HCT116 (cell line): ENCODE data around the gene CEACAM6. TPM values are rescaled to one million over a fixed set of nuclear protein-coding genes. Genes with fewer than 3 reads are reported as not detected.

Source experiments
- ATAC-seq: fragments of 200-7000 bp; cut with Tn5 transposase; 2 replicates; pipeline ENCODE4 v1.9.1; 2020; ENCODE audit warnings: mild to moderate bottlenecking, moderate library complexity
- Bru-seq: library from RNA; stranded (reverse); fragments of 400-500 nt; gene quantifications from one replicate; lab custom pipeline; 2021; lab: Mats Ljungman, UMichigan
- BruChase-seq, 2 experiments: library from RNA; stranded (reverse); fragments of 400-500 nt; gene quantifications; one replicate each; lab custom pipeline; 2021; lab: Mats Ljungman, UMichigan
- BruUV-seq: library from RNA; stranded (reverse); fragments of 400-500 nt; replicated peaks from 2 replicates; lab custom pipeline; 2021; lab: Mats Ljungman, UMichigan
- CTCF ChIA-PET: fragments of 300-600 bp; sonication (Branson Sonifier 250); formaldehyde crosslinking; loops from one replicate; lab custom pipeline; 2021; ENCODE audit warnings: antibody characterized with exemption; lab: Charles Lee
- POLR2A ChIA-PET: fragments of 300-600, 350-600 bp; sonication (Branson Sonifier 250); formaldehyde crosslinking; loops from one replicate; lab custom pipeline; 2021; ENCODE audit warnings: antibody characterized with exemption; lab: Charles Lee
- RAD21 ChIA-PET, 2 experiments: fragments of 300-600 bp; sonication (Branson Sonifier 250); formaldehyde crosslinking; loops; one replicate each; lab custom pipeline; 2023; ENCODE audit warnings: low total read pairs in 2 of 2; ENCODE audit not compliant: uncharacterized antibody in 2 of 2, unreplicated experiment in 2 of 2, low non-redundant PET in 1 of 2; lab: Charles Lee
- DNase-seq: peaks from one replicate; pipeline ENCODE4 v3.0.0-alpha.2; 2010; ENCODE audit warnings: low read depth, low spot score
- H2AFZ ChIP-seq: fragments of 200-600 bp; shearing (Covaris generic), sonication (generic); 2 replicates; pipeline ENCODE4 v1.6.1; 2017; ENCODE audit warnings: low read depth, mixed run types, mixed read lengths, antibody characterized with exemption, low read length; ENCODE audit not compliant: poor library complexity, severe bottlenecking
- H3K27ac ChIP-seq: 2 replicates; pipeline ENCODE4 v1.5.1; 2012; ENCODE audit warnings: low read depth, low read length
- H3K27me3 ChIP-seq: fragments of 200-600 bp; sonication (generic); 2 replicates; pipeline ENCODE4 v1.6.1; 2016; ENCODE audit warnings: mixed run types, low read length, mixed read lengths; ENCODE audit not compliant: insufficient read depth
- H3K36me3 ChIP-seq, 2 experiments: fragments of 200-500 bp in 1 of 2; fragments of 200-600 bp in 1 of 2; sonication (Bioruptor generic) in 1 of 2; sonication (generic) in 1 of 2; 2 replicates each; pipeline versions ENCODE4 v1.5.1 to v1.6.1; 2014 to 2016; ENCODE audit warnings: low read length in 2 of 2, inconsistent platforms in 1 of 2, mixed read lengths in 1 of 2, mixed run types in 1 of 2; ENCODE audit not compliant: insufficient read depth in 2 of 2, control insufficient read depth in 1 of 2
- H3K4me1 ChIP-seq, 2 experiments: fragments of 200-600 bp in 1 of 2; sonication (generic) in 1 of 2; 2 replicates each; pipeline versions ENCODE4 v1.5.1 to v1.6.1; 2012 to 2017; ENCODE audit warnings: low read length in 2 of 2, inconsistent platforms in 1 of 2, mild to moderate bottlenecking in 1 of 2, mixed read lengths in 1 of 2, mixed run types in 1 of 2, moderate library complexity in 1 of 2; ENCODE audit not compliant: insufficient read depth in 2 of 2, control insufficient read depth in 1 of 2
- H3K4me2 ChIP-seq: fragments of 200-600 bp; sonication (generic); 2 replicates; pipeline ENCODE4 v1.6.1; 2017; ENCODE audit warnings: mixed run types, low read length, mixed read lengths
- H3K4me3 ChIP-seq, 2 experiments: fragments of 200-600 bp in 1 of 2; sonication (generic) in 1 of 2; replicated peaks in 1 of 2; 2 replicates each; pipeline ENCODE4 v1.5.1; 2011 to 2016; ENCODE audit warnings: low read length in 2 of 2, control low read depth in 1 of 2, low read depth in 1 of 2, mild to moderate bottlenecking in 1 of 2, mixed read lengths in 1 of 2, mixed run types in 1 of 2
- H3K79me2 ChIP-seq: fragments of 200-600 bp; sonication (generic); 2 replicates; pipeline ENCODE4 v1.6.1; 2017; ENCODE audit warnings: mild to moderate bottlenecking, mixed run types, low read length, moderate library complexity, mixed read lengths; ENCODE audit not compliant: insufficient read depth
- H3K9ac ChIP-seq: fragments of 200-600 bp; sonication (generic); 2 replicates; pipeline ENCODE4 v1.6.1; 2016; ENCODE audit warnings: low read length, mixed read lengths
- H3K9me2 ChIP-seq: fragments of 200-600 bp; sonication (generic), shearing (Covaris generic); 2 replicates; pipeline ENCODE4 v1.6.1; 2017; ENCODE audit warnings: mixed run types, mild to moderate bottlenecking, moderate library complexity; ENCODE audit not compliant: insufficient read depth
- H3K9me3 ChIP-seq, 2 experiments: fragments of 200-500 bp in 1 of 2; fragments of 200-600 bp in 1 of 2; sonication (Bioruptor generic) in 1 of 2; sonication (generic) in 1 of 2; 2 replicates each; pipeline ENCODE4 v1.6.1; 2014 to 2017; ENCODE audit warnings: low read length in 2 of 2, mixed read lengths in 2 of 2, inconsistent platforms in 1 of 2, low read depth in 1 of 2, mild to moderate bottlenecking in 1 of 2, mixed run types in 1 of 2, moderate library complexity in 1 of 2; ENCODE audit not compliant: control insufficient read depth in 1 of 2, insufficient read depth in 1 of 2
- H4K20me1 ChIP-seq: fragments of 200-600 bp; sonication (generic), shearing (Covaris generic); 2 replicates; pipeline ENCODE4 v1.6.1; 2017; ENCODE audit warnings: mixed run types, mild to moderate bottlenecking, moderate library complexity; ENCODE audit not compliant: insufficient read depth
- CBX3 ChIP-seq: IDR thresholded peaks from 2 replicates; pipeline ENCODE4 v1.6.1; 2012; ENCODE audit warnings: low read depth
- CTCF ChIP-seq, 3 experiments: fragments of 200-600 bp in 1 of 3; sonication (generic) in 1 of 3; IDR thresholded peaks in 2 of 3; conservative IDR thresholded peaks in 1 of 3; 2 replicates each; pipeline ENCODE4 v1.5.1; 2012 to 2017; ENCODE audit warnings: low read depth in 2 of 3, low read length in 2 of 3, antibody characterized with exemption in 1 of 3, borderline replicate concordance in 1 of 3, control low read depth in 1 of 3, mild to moderate bottlenecking in 1 of 3, mixed read lengths in 1 of 3, mixed run types in 1 of 3, moderate library complexity in 1 of 3; ENCODE audit not compliant: insufficient read depth in 1 of 3
- EGR1 ChIP-seq: IDR thresholded peaks from 2 replicates; pipeline ENCODE4 v1.6.1; 2012; ENCODE audit warnings: low read depth
- POLR2A ChIP-seq: IDR thresholded peaks from 2 replicates; pipeline ENCODE4 v1.7.0; 2011; ENCODE audit warnings: borderline replicate concordance; ENCODE audit not compliant: insufficient read depth, insufficient read length; ENCODE audit errors: extremely low read depth
- POLR2AphosphoS5 ChIP-seq: IDR thresholded peaks from 2 replicates; pipeline ENCODE4 v1.6.1; 2011; ENCODE audit warnings: mild to moderate bottlenecking, low read depth, low read length, moderate library complexity
- SRF ChIP-seq: IDR thresholded peaks from 2 replicates; pipeline ENCODE4 v1.6.1; 2012; ENCODE audit warnings: low read depth
- ZFX ChIP-seq: fragments of 450-650 bp; IDR thresholded peaks from 2 replicates; pipeline ENCODE4 v1.6.1; 2017
- ZNF274 ChIP-seq: fragments of 200-500 bp; sonication (Bioruptor generic); IDR thresholded peaks from 2 replicates; pipeline ENCODE4 v1.6.1; 2014; ENCODE audit warnings: mild to moderate bottlenecking, low read depth, low read length, inconsistent platforms
- intact Hi-C: fragments of 100-400 bp; cut with micrococcal nuclease; formaldehyde crosslinking; loops from 2 replicates; pipeline ENCODE4 v1.10.0; 2022
- long read RNA-seq: library from polyadenylated mRNA; unstranded; transcript quantifications from one replicate; pipeline ENCODE4 v2.0.0, GENCODE V29; 2021; ENCODE audit not compliant: unreplicated experiment
- polyA plus RNA-seq: library from polyadenylated mRNA; unstranded; fragments of >200 nt; gene quantifications from 2 replicates; pipeline ENCODE4 v1.2.1, GENCODE V29; 2012; ENCODE audit warnings: missing spikeins
- total RNA-seq: library from RNA; stranded (reverse); gene quantifications from one replicate; pipeline ENCODE4 v1.2.1, GENCODE V29; 2021; ENCODE audit not compliant: unreplicated experiment
- TF ChIP-seq, protein P1 (sequence below): IDR thresholded peaks from 2 replicates; pipeline ENCODE4 v1.6.1; 2012
- TF ChIP-seq, protein P2 (sequence below): IDR thresholded peaks from 2 replicates; pipeline ENCODE4 v1.6.1; 2012; ENCODE audit warnings: low read depth

CEACAM6 gene
- total RNA-seq: 0.59 TPM
- polyA plus RNA-seq: not detected in 2 replicates
- Bru-seq, nascent RNA: not detected
- BruChase-seq, experiment 1, labeled RNA remaining after a 6-hour chase: percentile 7 among the genes with signal in this experiment
- percentile 4 among the genes with signal in this experiment for BruChase-seq, experiment 2, labeled RNA remaining after a 2-hour chase
- long read RNA-seq: 0 reads

DNA sequence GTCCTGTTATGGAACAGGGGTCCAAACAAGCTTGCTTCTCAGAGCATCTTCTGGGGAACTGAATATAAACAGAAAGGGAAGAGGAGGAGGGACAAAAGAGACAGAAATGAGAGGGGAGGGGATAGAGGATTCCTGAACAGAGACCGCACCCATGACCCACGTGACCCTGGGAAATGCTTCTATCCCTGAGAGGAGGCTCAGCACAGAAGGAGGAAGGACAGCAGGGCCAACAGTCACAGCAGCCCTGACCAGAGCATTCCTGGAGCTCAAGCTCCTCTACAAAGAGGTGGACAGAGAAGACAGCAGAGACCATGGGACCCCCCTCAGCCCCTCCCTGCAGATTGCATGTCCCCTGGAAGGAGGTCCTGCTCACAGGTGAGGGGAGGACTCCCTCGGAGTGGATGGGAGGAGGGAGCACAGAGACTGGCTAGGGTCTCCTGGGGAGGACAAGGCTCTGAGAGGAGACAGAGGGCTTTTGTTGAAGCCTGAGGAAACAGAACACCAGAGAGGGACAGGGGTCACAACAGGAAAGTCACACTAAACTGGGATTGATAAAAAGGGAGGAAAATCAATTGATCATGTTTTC is at the start of gene CEACAM6:
Gene CEACAM6, plus strand, starts transcription at position 203 of the 586 bp plus-strand sequence. Its CDS starts 109 bp downstream, at position 312.
- no peaks in the 10 kb centered on the region for H3K36me3 ChIP-seq
- H3K27ac ChIP-seq: no peak within 1 kb of the TSS
- POLR2A ChIA-PET: no interaction called here
- H3K9ac ChIP-seq: no peak within 1 kb of the TSS
- H3K4me3 ChIP-seq: no peak within 1 kb of the TSS
- no peak within 1 kb of the TSS for H3K4me2 ChIP-seq
- CTCF ChIA-PET: interaction anchor here (1.4 to 3.6 kb wide), 4 partner anchors 20 to 65 kb away, joined by 3 to 45 read pairs (median 28); no protein-coding TSS in a partner anchor
- H2AFZ ChIP-seq: no peak within 1 kb of the TSS
- peaks cover 0 to 7% of the 10 kb centered on the region in 2 experiments; a peak in 1 of 4 replicates for H3K4me1 ChIP-seq
- no peaks in the 10 kb centered on the region for H4K20me1 ChIP-seq
- peaks cover 69% of the 10 kb centered on the region for H3K27me3 ChIP-seq
- intact Hi-C loops: no loop called here
- no peaks in the 10 kb centered on the region for H3K9me2 ChIP-seq
- no peak for ATAC-seq
- no peaks in the 10 kb centered on the region for H3K79me2 ChIP-seq
- RAD21 ChIA-PET: no interaction called here
- BruUV-seq: no TSS peak
- no peak for DNase-seq
- no peaks in the 10 kb centered on the region for H3K9me3 ChIP-seq
- TF ChIP-seq, protein P1, sequence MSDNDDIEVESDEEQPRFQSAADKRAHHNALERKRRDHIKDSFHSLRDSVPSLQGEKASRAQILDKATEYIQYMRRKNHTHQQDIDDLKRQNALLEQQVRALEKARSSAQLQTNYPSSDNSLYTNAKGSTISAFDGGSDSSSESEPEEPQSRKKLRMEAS: no peak
- TF ChIP-seq ZNF274 (no peak), ZFX (no peak), SRF (no peak)

- ATAC-seq (peak; percentile 97), DNase-seq (peak; percentile 69)
- ChIA-PET POLR2A (no interaction called here), CTCF (interaction anchor here (0.7 to 2.6 kb wide), 40 partner anchors 9 to 513 kb away, joined by 3 to 41 read pairs (median 5); partner anchors contain the start of gene CEACAM7), RAD21 (no interaction called here)
- no peaks in the 10 kb centered on the region for H3K36me3 ChIP-seq
- no peak overlapping the region for H3K27ac ChIP-seq
- intact Hi-C loops: loop anchor here (1.0 to 10.0 kb wide), 4 partner anchors 39 to 248 kb away; partner anchors contain the start of gene RABAC1
- H3K9me3 ChIP-seq: no peaks in the 10 kb centered on the region
- H3K79me2 ChIP-seq: no peaks in the 10 kb centered on the region
- H2AFZ ChIP-seq: no peak overlapping the region
- no peak overlapping the region for H3K9ac ChIP-seq
- H3K9me2 ChIP-seq: no peaks in the 10 kb centered on the region
- H4K20me1 ChIP-seq: no peaks in the 10 kb centered on the region
- BruUV-seq: no TSS peak
- H3K4me1 ChIP-seq: peaks cover 0 to 9% of the 10 kb centered on the region in 2 experiments; a peak in 2 of 4 replicates
- H3K4me2 ChIP-seq: peak overlapping the region; percentile 62
- H3K27me3 ChIP-seq: peaks cover 47% of the 10 kb centered on the region
- peak overlapping the region in 1 of 2 experiments; percentile 18; a peak in 1 of 4 replicates for H3K4me3 ChIP-seq
- TF ChIP-seq CBX3 (no peak), EGR1 (peak; percentile 68), ZFX (no peak), POLR2A (no peak), POLR2AphosphoS5 (no peak), CTCF (IDR thresholded peaks at IDR 0.05 in 2 of 3, conservative IDR thresholded peaks at IDR 0.05 in 1 of 3; ENCODE audit: borderline replicate concordance in 1 of 3, insufficient read depth in 1 of 3, low read depth in 2 of 3, low read length in 2 of 3) (peak; percentile 92 to 100 (median 100))
- TF ChIP-seq, protein P1: no peak
- TF ChIP-seq, protein P2, sequence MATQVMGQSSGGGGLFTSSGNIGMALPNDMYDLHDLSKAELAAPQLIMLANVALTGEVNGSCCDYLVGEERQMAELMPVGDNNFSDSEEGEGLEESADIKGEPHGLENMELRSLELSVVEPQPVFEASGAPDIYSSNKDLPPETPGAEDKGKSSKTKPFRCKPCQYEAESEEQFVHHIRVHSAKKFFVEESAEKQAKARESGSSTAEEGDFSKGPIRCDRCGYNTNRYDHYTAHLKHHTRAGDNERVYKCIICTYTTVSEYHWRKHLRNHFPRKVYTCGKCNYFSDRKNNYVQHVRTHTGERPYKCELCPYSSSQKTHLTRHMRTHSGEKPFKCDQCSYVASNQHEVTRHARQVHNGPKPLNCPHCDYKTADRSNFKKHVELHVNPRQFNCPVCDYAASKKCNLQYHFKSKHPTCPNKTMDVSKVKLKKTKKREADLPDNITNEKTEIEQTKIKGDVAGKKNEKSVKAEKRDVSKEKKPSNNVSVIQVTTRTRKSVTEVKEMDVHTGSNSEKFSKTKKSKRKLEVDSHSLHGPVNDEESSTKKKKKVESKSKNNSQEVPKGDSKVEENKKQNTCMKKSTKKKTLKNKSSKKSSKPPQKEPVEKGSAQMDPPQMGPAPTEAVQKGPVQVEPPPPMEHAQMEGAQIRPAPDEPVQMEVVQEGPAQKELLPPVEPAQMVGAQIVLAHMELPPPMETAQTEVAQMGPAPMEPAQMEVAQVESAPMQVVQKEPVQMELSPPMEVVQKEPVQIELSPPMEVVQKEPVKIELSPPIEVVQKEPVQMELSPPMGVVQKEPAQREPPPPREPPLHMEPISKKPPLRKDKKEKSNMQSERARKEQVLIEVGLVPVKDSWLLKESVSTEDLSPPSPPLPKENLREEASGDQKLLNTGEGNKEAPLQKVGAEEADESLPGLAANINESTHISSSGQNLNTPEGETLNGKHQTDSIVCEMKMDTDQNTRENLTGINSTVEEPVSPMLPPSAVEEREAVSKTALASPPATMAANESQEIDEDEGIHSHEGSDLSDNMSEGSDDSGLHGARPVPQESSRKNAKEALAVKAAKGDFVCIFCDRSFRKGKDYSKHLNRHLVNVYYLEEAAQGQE: peak; percentile 18
Observed at GRCh38 chr19:41706741-41707501, 48.4 kb upstream of the CEACAM6 start.
